Measurements from ENCODE around the gene ARID2. TPM values are rescaled to one million over a fixed set of nuclear protein-coding genes. Genes with fewer than 3 reads are reported as not detected.

Gene ARID2
- total and polyA plus RNA-seq, 2 experiments from 2014 or later: 26.5 to 54.9 TPM

DNA sequence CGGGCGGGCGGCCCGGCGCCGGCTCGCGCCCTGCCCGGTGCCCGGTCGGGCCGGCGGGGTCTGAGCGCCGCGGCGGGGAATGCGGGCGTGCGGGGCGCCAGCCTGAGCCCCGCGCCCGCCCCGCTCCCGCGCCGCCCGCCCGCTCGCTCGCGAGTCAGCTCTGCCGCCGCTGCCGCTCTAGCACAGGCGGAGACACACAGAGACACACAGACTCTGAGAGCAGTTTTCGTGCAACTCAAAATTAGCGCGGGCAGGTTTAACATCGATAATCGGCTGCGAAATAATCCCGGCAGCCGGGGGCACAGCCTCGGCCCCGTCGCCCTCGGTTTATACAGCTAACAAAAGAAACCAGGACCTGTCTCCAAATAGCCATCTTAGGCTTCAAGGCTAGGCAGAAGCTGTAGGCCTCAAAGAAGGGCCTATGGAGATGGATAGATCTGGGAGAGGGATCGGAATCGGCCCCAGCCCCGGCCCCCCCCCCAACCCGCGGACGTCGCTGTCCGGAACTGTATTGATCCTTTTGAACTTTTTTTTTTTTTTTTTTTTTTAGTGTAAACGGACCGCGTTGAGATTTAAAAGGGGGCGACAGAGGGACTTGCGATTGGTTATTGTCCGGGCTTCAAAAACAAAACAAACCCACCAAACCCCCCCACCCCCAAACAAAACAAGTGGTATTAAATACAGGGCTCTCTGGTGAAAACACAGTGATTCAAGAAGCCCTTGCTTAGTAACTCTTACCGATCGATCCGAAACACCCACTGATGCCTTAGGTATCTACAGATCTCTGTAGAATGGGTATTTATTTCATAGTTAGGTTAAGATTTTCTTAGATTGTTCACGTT, 1.1 kb downstream of the ARID2 start:
- Histone ChIP-seq H3K79me2 (replicated peaks; ENCODE audit: insufficient read depth) (peaks cover 49% of the 10 kb centered on the region), H3F3A (replicated peaks; ENCODE audit: low read depth) (no peaks in the 10 kb centered on the region), H3K27ac (ENCODE audit: low read depth) (peak overlapping the region; percentile 90), H3K36me3 (ENCODE audit: insufficient read depth) (no peaks in the 10 kb centered on the region), H3K27me3 (ENCODE audit: insufficient read depth) (no peaks in the 10 kb centered on the region), H3K9me2 (ENCODE audit: insufficient read depth) (no peaks in the 10 kb centered on the region), H2AFZ (no peak overlapping the region), H4K20me1 (replicated peaks; ENCODE audit: insufficient read depth) (peaks cover under 1% of the 10 kb centered on the region; the same call in 1 of the 2 replicates), H3K4me3 (peak overlapping the region; percentile 74), H3K4me2 (peak overlapping the region; percentile 80), H3K4me1 (ENCODE audit: insufficient read depth) (peaks cover 16% of the 10 kb centered on the region)
- H3K4me3 Mint-ChIP-seq: peak overlapping the region; percentile 83
- TF ChIP-seq, protein P1, sequence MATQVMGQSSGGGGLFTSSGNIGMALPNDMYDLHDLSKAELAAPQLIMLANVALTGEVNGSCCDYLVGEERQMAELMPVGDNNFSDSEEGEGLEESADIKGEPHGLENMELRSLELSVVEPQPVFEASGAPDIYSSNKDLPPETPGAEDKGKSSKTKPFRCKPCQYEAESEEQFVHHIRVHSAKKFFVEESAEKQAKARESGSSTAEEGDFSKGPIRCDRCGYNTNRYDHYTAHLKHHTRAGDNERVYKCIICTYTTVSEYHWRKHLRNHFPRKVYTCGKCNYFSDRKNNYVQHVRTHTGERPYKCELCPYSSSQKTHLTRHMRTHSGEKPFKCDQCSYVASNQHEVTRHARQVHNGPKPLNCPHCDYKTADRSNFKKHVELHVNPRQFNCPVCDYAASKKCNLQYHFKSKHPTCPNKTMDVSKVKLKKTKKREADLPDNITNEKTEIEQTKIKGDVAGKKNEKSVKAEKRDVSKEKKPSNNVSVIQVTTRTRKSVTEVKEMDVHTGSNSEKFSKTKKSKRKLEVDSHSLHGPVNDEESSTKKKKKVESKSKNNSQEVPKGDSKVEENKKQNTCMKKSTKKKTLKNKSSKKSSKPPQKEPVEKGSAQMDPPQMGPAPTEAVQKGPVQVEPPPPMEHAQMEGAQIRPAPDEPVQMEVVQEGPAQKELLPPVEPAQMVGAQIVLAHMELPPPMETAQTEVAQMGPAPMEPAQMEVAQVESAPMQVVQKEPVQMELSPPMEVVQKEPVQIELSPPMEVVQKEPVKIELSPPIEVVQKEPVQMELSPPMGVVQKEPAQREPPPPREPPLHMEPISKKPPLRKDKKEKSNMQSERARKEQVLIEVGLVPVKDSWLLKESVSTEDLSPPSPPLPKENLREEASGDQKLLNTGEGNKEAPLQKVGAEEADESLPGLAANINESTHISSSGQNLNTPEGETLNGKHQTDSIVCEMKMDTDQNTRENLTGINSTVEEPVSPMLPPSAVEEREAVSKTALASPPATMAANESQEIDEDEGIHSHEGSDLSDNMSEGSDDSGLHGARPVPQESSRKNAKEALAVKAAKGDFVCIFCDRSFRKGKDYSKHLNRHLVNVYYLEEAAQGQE (IDR thresholded peaks at IDR 0.05; ENCODE audit: unreplicated experiment): no peak
- TF ChIP-seq EZH2 (IDR thresholded peaks at IDR 0.05; ENCODE audit: low read depth, unreplicated experiment) (no peak), STAT1 (IDR thresholded peaks at IDR 0.05; ENCODE audit: unreplicated experiment) (no peak), EZH2phosphoT487 (IDR thresholded peaks at IDR 0.05; ENCODE audit: unreplicated experiment) (no peak), JUNB (IDR thresholded peaks at IDR 0.05; ENCODE audit: unreplicated experiment) (no peak), POLR2AphosphoS5 (IDR thresholded peaks at IDR 0.05; ENCODE audit: low read depth) (no peak), ZNF331 (CRISPR knock-in tag; IDR thresholded peaks at IDR 0.05; ENCODE audit: low read depth) (no peak), NANOG (IDR thresholded peaks at IDR 0.05; ENCODE audit: borderline replicate concordance) (no peak), ZNF114 (CRISPR knock-in tag; IDR thresholded peaks at IDR 0.05) (no peak), CREB1 (CRISPR knock-in tag; IDR thresholded peaks at IDR 0.05; ENCODE audit: low read depth) (no peak)
- TF ChIP-seq, protein P2, sequence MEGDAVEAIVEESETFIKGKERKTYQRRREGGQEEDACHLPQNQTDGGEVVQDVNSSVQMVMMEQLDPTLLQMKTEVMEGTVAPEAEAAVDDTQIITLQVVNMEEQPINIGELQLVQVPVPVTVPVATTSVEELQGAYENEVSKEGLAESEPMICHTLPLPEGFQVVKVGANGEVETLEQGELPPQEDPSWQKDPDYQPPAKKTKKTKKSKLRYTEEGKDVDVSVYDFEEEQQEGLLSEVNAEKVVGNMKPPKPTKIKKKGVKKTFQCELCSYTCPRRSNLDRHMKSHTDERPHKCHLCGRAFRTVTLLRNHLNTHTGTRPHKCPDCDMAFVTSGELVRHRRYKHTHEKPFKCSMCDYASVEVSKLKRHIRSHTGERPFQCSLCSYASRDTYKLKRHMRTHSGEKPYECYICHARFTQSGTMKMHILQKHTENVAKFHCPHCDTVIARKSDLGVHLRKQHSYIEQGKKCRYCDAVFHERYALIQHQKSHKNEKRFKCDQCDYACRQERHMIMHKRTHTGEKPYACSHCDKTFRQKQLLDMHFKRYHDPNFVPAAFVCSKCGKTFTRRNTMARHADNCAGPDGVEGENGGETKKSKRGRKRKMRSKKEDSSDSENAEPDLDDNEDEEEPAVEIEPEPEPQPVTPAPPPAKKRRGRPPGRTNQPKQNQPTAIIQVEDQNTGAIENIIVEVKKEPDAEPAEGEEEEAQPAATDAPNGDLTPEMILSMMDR (conservative IDR thresholded peaks at IDR 0.05; ENCODE audit: low read depth in 2 of 2): no peak
- TF ChIP-seq, protein P3, sequence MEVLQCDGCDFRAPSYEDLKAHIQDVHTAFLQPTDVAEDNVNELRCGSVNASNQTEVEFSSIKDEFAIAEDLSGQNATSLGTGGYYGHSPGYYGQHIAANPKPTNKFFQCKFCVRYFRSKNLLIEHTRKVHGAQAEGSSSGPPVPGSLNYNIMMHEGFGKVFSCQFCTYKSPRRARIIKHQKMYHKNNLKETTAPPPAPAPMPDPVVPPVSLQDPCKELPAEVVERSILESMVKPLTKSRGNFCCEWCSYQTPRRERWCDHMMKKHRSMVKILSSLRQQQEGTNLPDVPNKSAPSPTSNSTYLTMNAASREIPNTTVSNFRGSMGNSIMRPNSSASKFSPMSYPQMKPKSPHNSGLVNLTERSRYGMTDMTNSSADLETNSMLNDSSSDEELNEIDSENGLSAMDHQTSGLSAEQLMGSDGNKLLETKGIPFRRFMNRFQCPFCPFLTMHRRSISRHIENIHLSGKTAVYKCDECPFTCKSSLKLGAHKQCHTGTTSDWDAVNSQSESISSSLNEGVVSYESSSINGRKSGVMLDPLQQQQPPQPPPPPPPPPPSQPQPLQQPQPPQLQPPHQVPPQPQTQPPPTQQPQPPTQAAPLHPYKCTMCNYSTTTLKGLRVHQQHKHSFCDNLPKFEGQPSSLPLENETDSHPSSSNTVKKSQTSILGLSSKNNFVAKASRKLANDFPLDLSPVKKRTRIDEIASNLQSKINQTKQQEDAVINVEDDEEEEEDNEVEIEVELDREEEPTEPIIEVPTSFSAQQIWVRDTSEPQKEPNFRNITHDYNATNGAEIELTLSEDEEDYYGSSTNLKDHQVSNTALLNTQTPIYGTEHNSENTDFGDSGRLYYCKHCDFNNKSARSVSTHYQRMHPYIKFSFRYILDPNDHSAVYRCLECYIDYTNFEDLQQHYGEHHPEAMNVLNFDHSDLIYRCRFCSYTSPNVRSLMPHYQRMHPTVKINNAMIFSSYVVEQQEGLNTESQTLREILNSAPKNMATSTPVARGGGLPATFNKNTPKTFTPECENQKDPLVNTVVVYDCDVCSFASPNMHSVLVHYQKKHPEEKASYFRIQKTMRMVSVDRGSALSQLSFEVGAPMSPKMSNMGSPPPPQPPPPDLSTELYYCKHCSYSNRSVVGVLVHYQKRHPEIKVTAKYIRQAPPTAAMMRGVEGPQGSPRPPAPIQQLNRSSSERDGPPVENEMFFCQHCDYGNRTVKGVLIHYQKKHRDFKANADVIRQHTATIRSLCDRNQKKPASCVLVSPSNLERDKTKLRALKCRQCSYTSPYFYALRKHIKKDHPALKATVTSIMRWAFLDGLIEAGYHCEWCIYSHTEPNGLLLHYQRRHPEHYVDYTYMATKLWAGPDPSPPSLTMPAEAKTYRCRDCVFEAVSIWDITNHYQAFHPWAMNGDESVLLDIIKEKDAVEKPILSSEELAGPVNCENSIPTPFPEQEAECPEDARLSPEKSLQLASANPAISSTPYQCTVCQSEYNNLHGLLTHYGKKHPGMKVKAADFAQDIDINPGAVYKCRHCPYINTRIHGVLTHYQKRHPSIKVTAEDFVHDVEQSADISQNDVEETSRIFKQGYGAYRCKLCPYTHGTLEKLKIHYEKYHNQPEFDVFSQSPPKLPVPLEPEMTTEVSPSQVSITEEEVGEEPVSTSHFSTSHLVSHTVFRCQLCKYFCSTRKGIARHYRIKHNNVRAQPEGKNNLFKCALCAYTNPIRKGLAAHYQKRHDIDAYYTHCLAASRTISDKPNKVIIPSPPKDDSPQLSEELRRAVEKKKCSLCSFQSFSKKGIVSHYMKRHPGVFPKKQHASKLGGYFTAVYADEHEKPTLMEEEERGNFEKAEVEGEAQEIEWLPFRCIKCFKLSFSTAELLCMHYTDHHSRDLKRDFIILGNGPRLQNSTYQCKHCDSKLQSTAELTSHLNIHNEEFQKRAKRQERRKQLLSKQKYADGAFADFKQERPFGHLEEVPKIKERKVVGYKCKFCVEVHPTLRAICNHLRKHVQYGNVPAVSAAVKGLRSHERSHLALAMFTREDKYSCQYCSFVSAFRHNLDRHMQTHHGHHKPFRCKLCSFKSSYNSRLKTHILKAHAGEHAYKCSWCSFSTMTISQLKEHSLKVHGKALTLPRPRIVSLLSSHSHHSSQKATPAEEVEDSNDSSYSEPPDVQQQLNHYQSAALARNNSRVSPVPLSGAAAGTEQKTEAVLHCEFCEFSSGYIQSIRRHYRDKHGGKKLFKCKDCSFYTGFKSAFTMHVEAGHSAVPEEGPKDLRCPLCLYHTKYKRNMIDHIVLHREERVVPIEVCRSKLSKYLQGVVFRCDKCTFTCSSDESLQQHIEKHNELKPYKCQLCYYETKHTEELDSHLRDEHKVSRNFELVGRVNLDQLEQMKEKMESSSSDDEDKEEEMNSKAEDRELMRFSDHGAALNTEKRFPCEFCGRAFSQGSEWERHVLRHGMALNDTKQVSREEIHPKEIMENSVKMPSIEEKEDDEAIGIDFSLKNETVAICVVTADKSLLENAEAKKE (CRISPR knock-in tag; IDR thresholded peaks at IDR 0.05): no peak
- TF ChIP-seq, protein P4, sequence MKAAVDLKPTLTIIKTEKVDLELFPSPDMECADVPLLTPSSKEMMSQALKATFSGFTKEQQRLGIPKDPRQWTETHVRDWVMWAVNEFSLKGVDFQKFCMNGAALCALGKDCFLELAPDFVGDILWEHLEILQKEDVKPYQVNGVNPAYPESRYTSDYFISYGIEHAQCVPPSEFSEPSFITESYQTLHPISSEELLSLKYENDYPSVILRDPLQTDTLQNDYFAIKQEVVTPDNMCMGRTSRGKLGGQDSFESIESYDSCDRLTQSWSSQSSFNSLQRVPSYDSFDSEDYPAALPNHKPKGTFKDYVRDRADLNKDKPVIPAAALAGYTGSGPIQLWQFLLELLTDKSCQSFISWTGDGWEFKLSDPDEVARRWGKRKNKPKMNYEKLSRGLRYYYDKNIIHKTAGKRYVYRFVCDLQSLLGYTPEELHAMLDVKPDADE (IDR thresholded peaks at IDR 0.05): no peak
- peaks cover 18% of the 10 kb centered on the region for H3K4me1 Mint-ChIP-seq
- peaks cover 10% of the 10 kb centered on the region for H3K27me3 Mint-ChIP-seq (ENCODE audit: insufficient read depth, low read depth, poor library complexity)
- H3K9me3 Mint-ChIP-seq: 0 out of 3 replicates have a peak, but pooled peaks cover 2% of the 10 kb centered on the region
- peak overlapping the region; percentile 81 for H3K27ac Mint-ChIP-seq
- DNase-seq (ENCODE audit: low spot score) (peak; percentile 55), ATAC-seq (no peak)
- H3K36me3 Mint-ChIP-seq (ENCODE audit: low read depth): peaks cover 33% of the 10 kb centered on the region
